BLaER1 treated with 17β-estradiol and CSF1 and Interleukin-3, amounts not matched to agents 10 nM and 100 nM (cell line): ENCODE measurements around the gene CDH2.

Experiments
- H3K27ac ChIP-seq, 11 experiments: shearing (Covaris generic); formaldehyde crosslinking; 2 replicates each; pipeline ENCODE4 v1.8.1; 2022
- H3K27me3 ChIP-seq, 11 experiments: shearing (Covaris generic); formaldehyde crosslinking; 2 replicates each; pipeline ENCODE4 v1.8.1; 2022
- H3K36me3 ChIP-seq, 11 experiments: shearing (Covaris generic); formaldehyde crosslinking; 2 replicates each; pipeline ENCODE4 v1.8.1; 2022
- H3K4me1 ChIP-seq, 10 experiments: shearing (Covaris generic); formaldehyde crosslinking; 2 replicates each; pipeline ENCODE4 v1.8.1; 2022
- H3K4me2 ChIP-seq, 11 experiments: shearing (Covaris generic); formaldehyde crosslinking; 2 replicates each; pipeline ENCODE4 v1.8.1; 2022
- H3K4me3 ChIP-seq, 10 experiments: shearing (Covaris generic); formaldehyde crosslinking; 2 replicates each; pipeline ENCODE4 v1.8.1; 2022
- H3K9ac ChIP-seq, 11 experiments: shearing (Covaris generic); formaldehyde crosslinking; 2 replicates each; pipeline ENCODE4 v1.8.1; 2022
- H3K9me3 ChIP-seq, 11 experiments: shearing (Covaris generic); formaldehyde crosslinking; replicated peaks in 1 of 11; 2 replicates each; pipeline ENCODE4 v1.8.1; 2022
- H4K20me1 ChIP-seq, 11 experiments: shearing (Covaris generic); formaldehyde crosslinking; 2 replicates each; pipeline ENCODE4 v1.8.1; 2022
- Cebpa-rat ChIP-seq, 11 experiments: shearing (Covaris generic); IDR thresholded peaks; 2 replicates each; pipeline ENCODE4 v1.8.1; 2022

CDH2 gene

DNA sequence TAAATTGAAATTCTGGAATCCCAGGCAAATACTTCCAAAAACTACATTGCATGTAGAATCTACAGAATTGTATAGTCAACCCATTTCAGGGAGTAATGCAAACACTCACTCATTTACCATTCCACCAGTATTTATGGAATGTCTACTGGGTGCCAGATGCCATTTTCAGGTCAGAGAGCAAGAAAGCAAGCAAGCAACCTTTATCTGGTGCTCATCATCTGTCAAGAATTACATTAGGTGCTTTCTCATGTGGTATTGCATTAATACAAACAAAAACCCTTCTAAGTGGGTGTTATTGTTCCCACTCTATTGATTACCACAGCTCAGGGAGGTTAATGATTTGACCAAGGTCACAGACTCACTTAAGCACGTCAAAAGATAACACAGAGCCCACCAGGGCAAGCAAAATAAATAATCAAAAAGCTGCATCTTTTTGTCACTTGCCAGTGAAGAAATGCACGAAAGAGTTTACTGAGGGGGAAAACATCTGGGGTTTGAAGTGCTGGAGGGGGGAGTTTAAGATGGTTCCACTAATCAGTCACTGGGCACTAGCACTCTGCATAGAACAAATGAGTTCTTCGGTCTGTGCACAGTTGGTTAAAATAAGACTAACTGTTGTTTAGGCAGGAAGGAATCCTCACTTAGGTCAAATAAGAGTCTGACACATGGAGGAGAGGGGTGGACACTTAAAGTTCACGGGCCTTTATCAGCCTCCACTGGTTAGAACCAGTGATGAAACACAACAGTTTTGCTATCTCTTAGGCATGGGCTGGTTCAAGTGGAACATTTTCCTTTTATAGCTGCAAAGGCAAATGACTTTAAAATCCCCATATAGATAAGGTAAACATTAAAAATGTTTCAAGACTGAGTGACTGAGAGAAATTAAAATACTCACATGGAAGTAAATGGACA lies 208.8 kb downstream of the CDH2 start:
- Histone ChIP-seq H3K36me3 (peaks cover 0 to 3% (median 0%) of the 10 kb centered on the region in 11 experiments; a peak in 2 of 22 replicates), H3K4me2 (no peak overlapping the region), H3K9ac (no peak overlapping the region), H3K4me3 (no peak overlapping the region), H4K20me1 (no peaks in the 10 kb centered on the region), H3K27me3 (no peaks in the 10 kb centered on the region), H3K9me3 (no peaks in the 10 kb centered on the region), H3K4me1 (no peaks in the 10 kb centered on the region), H3K27ac (no peak overlapping the region)
- TF ChIP-seq Cebpa-rat (IDR thresholded peaks at IDR 0.05), result no peak

DNA sequence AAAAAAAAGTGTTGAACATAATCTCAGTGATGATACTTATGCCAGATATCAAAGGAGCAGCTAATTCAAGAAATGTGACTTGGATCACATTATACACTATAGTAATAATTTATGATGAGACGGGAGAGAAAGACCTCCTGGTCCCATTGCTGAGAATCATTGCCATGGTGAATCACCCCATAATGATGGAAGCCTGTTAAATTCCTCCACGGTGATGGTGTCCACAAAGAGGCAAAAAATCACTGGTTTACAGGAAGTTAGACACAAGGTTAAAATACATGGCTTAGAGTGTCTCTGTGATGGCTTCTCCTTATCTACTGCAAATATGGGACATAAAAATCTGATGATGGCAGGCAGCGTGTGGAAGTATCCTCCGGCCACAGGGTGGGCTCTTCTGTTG lies 210.0 kb downstream of the CDH2 start:
- peaks cover 0 to 5% (median 0%) of the 10 kb centered on the region in 11 experiments; a peak in 2 of 22 replicates for H3K36me3 ChIP-seq
- H4K20me1 ChIP-seq, result no peaks in the 10 kb centered on the region
- no peaks in the 10 kb centered on the region for H3K4me1 ChIP-seq
- no peaks in the 10 kb centered on the region for H3K9me3 ChIP-seq
- no peaks in the 10 kb centered on the region for H3K27me3 ChIP-seq
- no peak overlapping the region for H3K9ac ChIP-seq
- no peak for TF ChIP-seq Cebpa-rat (IDR thresholded peaks at IDR 0.05)
- H3K4me3 ChIP-seq, result no peak overlapping the region
- H3K27ac ChIP-seq, result no peak overlapping the region
- no peak overlapping the region for H3K4me2 ChIP-seq

DNA sequence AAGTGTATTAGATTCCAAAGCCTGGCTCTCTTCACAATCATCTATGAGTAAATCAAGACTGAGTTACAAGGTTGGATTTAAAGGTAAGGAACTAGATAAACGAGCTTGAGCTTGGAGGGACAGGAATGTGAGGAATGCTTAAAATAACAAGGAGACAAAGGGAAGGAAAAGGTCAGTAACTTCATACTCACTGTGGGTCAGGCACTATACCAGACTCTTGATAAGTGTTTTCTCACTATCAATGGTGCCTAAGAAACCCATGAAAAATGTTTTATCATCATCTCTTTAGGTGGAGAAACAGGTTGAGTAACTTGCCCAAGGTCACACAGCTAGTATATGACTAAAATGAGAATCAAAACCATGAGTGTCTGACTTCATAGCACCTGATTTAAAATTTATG lies 212.1 kb downstream of the CDH2 start:
- Histone ChIP-seq H3K4me1 (no peaks in the 10 kb centered on the region), H3K36me3 (peaks cover 0 to 6% (median 0%) of the 10 kb centered on the region in 11 experiments; a peak in 2 of 22 replicates), H3K4me2 (no peak overlapping the region), H4K20me1 (no peaks in the 10 kb centered on the region), H3K4me3 (no peak overlapping the region), H3K27me3 (no peaks in the 10 kb centered on the region), H3K27ac (no peak overlapping the region), H3K9me3 (no peaks in the 10 kb centered on the region), H3K9ac (no peak overlapping the region)
- TF ChIP-seq Cebpa-rat (IDR thresholded peaks at IDR 0.05), result no peak

DNA sequence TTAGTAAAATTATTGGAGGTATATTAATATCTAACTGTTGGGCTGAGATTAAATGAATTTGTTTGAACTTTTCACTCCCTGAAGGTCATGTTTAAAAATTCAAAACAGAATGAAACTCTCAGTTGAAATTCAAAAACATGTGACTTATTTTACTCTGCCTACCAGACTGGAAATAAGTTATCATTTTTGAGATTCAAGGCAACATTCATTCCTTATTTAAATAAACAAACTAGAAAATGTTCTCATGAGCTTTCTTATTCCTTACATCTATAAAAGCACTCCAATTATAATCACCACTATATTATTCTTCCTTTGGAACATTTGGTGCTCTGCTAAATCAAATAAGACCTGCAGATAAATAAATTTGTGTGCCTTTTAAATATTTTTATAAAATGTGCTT lies 217.8 kb downstream of the CDH2 start:
- Histone ChIP-seq H3K9me3 (no peaks in the 10 kb centered on the region), H3K27me3 (no peaks in the 10 kb centered on the region), H3K4me1 (no peaks in the 10 kb centered on the region), H3K4me2 (no peak overlapping the region), H3K36me3 (peaks cover 0 to 6% (median 0%) of the 10 kb centered on the region in 11 experiments; a peak in 2 of 22 replicates), H4K20me1 (no peaks in the 10 kb centered on the region), H3K9ac (no peak overlapping the region), H3K4me3 (no peak overlapping the region), H3K27ac (no peak overlapping the region)
- no peak for TF ChIP-seq Cebpa-rat (IDR thresholded peaks at IDR 0.05)

DNA sequence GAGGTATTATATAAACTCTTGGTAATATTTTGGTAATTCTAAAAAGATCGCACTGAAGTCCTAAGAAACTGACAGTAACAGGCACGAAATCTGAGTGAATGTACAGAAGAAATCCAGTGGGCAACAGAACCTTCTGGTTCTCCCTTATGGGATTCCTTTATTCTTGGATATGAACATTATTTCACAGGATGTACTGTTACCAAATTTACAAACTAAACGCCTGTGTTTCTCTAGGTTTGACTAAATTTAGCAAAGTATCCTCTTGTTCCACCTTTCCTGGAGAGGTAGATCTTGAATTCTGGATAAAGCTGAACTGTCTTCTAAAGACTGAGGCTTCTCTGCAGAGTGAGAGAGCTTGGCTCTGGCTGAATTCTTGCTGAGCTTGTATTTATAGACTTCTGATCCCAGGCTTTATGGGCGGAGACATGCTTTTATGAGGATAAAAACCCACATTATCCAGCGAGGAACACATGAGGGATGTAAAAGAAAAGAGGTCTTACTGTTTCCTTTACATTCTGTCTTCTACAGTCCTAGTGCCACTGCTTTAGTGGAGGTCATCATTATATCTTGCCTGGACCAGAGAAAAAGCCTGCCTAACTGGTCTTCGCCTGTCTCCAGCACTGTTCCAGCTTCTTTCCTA lies 220.8 kb downstream of the CDH2 start:
- no peak overlapping the region for H3K4me3 ChIP-seq
- no peaks in the 10 kb centered on the region for H3K4me1 ChIP-seq
- TF ChIP-seq Cebpa-rat (IDR thresholded peaks at IDR 0.05), result no peak
- no peaks in the 10 kb centered on the region for H4K20me1 ChIP-seq
- no peak overlapping the region for H3K27ac ChIP-seq
- H3K27me3 ChIP-seq, result no peaks in the 10 kb centered on the region
- H3K4me2 ChIP-seq, result no peak overlapping the region
- H3K36me3 ChIP-seq, result 0 out of 22 replicates have a peak, but pooled peaks cover 0 to 6% (median 0%) of the 10 kb centered on the region in 11 experiments
- H3K9ac ChIP-seq, result no peak overlapping the region
- H3K9me3 ChIP-seq, result no peaks in the 10 kb centered on the region

DNA sequence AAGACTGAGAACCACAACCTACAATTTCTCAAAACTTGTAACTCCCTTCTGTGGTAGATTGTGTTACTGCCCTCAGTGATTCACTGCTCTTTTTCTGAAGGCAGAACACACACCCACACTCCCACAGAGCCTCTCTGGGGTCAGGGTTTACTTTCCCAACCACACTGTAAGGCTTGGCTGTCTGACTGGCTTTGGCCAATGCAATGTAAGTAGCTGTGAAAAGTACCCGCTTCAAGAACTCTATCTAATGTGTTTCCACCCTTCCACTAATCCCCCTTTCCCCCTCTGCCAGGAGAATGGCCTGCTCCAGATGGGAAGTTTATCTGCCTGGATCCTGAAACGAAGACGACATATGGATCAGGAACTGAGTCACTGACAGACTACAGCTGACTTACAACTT lies 222.7 kb downstream of the CDH2 start:
- no peaks in the 10 kb centered on the region for H3K36me3 ChIP-seq
- H3K27me3 ChIP-seq, result no peaks in the 10 kb centered on the region
- H3K4me1 ChIP-seq, result peaks cover 0 to 3% (median 0%) of the 10 kb centered on the region in 10 experiments; a peak in 3 of 20 replicates
- no peak overlapping the region for H3K4me2 ChIP-seq
- H3K9me3 ChIP-seq, result no peaks in the 10 kb centered on the region
- H4K20me1 ChIP-seq, result no peaks in the 10 kb centered on the region
- no peak overlapping the region for H3K9ac ChIP-seq
- TF ChIP-seq Cebpa-rat (IDR thresholded peaks at IDR 0.05), result no peak
- H3K4me3 ChIP-seq, result no peak overlapping the region
- no peak overlapping the region for H3K27ac ChIP-seq

DNA sequence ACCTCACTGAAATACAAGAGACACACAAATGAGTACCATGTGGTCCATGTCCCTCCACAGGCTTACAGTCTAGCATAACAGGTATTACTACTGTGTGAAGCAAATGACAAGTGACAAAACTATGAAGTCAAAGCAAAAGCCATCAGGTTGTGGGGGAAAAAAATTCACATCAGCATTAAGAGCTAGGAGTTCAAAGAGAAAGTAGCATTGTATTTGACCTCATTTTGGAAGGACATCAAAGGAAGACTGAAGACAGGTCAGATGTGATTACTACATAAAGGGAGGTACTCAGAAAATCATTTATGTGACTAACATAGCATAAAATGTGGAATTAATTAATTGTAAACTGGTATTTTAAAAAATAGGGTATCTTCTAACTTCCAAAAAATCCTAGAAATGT lies 224.2 kb downstream of the CDH2 start:
- no peak overlapping the region for H3K27ac ChIP-seq
- no peak for TF ChIP-seq Cebpa-rat (IDR thresholded peaks at IDR 0.05)
- no peaks in the 10 kb centered on the region for H4K20me1 ChIP-seq
- no peaks in the 10 kb centered on the region for H3K9me3 ChIP-seq
- no peaks in the 10 kb centered on the region for H3K36me3 ChIP-seq
- no peak overlapping the region for H3K4me3 ChIP-seq
- no peak overlapping the region for H3K4me2 ChIP-seq
- H3K9ac ChIP-seq, result no peak overlapping the region
- peaks cover 0 to 10% (median 0%) of the 10 kb centered on the region in 10 experiments; a peak in 3 of 20 replicates for H3K4me1 ChIP-seq
- no peaks in the 10 kb centered on the region for H3K27me3 ChIP-seq

DNA sequence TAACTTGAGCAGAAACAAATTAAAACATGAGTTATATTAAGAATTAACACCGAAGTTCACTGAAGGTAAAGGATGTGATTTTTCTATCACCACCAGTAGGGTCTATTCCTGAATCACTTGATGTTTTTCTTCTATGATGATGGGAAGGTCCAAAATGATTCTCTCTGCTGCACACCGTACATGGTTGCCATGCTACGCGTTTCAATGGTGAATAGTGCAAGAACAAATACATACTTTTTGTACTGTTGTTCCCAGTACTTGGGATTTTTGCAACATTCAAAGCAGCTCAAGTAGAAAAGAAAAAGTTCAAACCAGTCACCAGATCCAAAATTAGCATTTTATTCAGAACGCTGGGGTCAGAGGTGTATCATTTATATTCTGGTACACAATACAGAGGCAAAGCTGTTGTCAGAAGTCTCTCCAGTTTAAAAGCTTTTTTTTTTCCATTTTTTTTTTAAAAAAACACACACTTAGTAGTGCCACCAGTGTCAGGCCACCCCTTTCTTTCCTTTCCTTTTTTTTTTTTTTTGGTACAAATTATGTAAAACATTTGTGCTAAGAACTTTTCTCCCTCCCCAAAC lies 226.2 kb downstream of the CDH2 start:
- no peak overlapping the region for H3K4me3 ChIP-seq
- H3K4me2 ChIP-seq, result no peak overlapping the region
- H3K27ac ChIP-seq, result no peak overlapping the region
- H4K20me1 ChIP-seq, result no peaks in the 10 kb centered on the region
- no peaks in the 10 kb centered on the region for H3K36me3 ChIP-seq
- TF ChIP-seq Cebpa-rat (IDR thresholded peaks at IDR 0.05), result no peak
- peaks cover 0 to 10% (median 0%) of the 10 kb centered on the region in 10 experiments; a peak in 3 of 20 replicates for H3K4me1 ChIP-seq
- no peak overlapping the region for H3K9ac ChIP-seq
- H3K27me3 ChIP-seq, result no peaks in the 10 kb centered on the region
- H3K9me3 ChIP-seq, result no peaks in the 10 kb centered on the region

DNA sequence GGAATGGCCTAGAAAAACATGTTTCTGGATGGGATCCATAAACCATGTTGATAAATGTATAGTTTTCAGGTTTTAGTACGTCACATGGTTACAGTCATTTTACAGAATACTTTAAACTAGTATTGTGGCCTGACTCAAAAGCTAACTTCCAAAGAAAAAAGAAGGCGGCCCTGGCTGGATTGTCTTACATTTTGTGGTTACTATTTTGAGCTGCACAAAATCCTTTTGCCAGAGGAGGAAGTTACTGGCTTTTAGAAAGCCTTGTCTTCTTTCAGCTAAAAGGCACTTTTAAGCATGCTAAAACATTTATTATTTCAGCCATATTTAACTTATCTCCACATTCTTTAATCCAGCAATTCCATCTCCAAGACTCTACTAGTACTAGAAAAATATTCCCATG lies 227.9 kb downstream of the CDH2 start:
- Histone ChIP-seq H3K27ac (no peak overlapping the region), H3K9me3 (no peaks in the 10 kb centered on the region), H3K27me3 (no peaks in the 10 kb centered on the region), H3K4me1 (peaks cover 0 to 10% (median 0%) of the 10 kb centered on the region in 10 experiments; a peak in 3 of 20 replicates), H3K36me3 (no peaks in the 10 kb centered on the region), H3K9ac (no peak overlapping the region), H3K4me2 (0 out of 22 replicates have a peak overlapping the region, but pooled peaks of 2 of the 11 experiments have one; percentile 7 to 26), H4K20me1 (no peaks in the 10 kb centered on the region), H3K4me3 (no peak overlapping the region)
- no peak for TF ChIP-seq Cebpa-rat (IDR thresholded peaks at IDR 0.05)
